Trophoblast cell (in vitro differentiated cells and primary cell): ENCODE data around the gene VANGL1.

Experiments
- DNase-seq, 2 donors: peaks; one replicate each; pipeline ENCODE4 v3.0.0-alpha.2; 2016
- H2AFZ ChIP-seq: 2 replicates; pipeline ENCODE4 v1.6.1; 2013; ENCODE audit warnings: low read length, moderate library complexity, mild to moderate bottlenecking; ENCODE audit not compliant: insufficient read depth, poor library complexity
- H2AK5ac ChIP-seq: 2 replicates; pipeline ENCODE4 v1.6.1; 2013; ENCODE audit warnings: mild to moderate bottlenecking, low read length
- H2BK120ac ChIP-seq: 2 replicates; pipeline ENCODE4 v1.6.1; 2013; ENCODE audit warnings: low read length, mild to moderate bottlenecking, moderate library complexity; ENCODE audit not compliant: insufficient read depth, poor library complexity
- H2BK12ac ChIP-seq: 2 replicates; pipeline ENCODE4 v1.6.1; 2013; ENCODE audit warnings: mild to moderate bottlenecking, low read length, moderate library complexity
- H2BK5ac ChIP-seq: 2 replicates; pipeline ENCODE4 v1.6.1; 2013; ENCODE audit warnings: low read length, low read depth, moderate library complexity, mild to moderate bottlenecking; ENCODE audit not compliant: poor library complexity
- H3K14ac ChIP-seq: 2 replicates; pipeline ENCODE4 v1.6.1; 2013; ENCODE audit warnings: mild to moderate bottlenecking, low read length
- H3K18ac ChIP-seq: 2 replicates; pipeline ENCODE4 v1.6.1; 2013; ENCODE audit warnings: mild to moderate bottlenecking, low read length
- H3K23ac ChIP-seq: 2 replicates; pipeline ENCODE4 v1.6.1; 2013; ENCODE audit warnings: low read length
- H3K27ac ChIP-seq: 2 replicates; pipeline ENCODE4 v1.5.1; 2013; ENCODE audit warnings: low read depth, mild to moderate bottlenecking, inconsistent platforms, low read length, moderate library complexity
- H3K27me3 ChIP-seq: 2 replicates; pipeline ENCODE4 v1.6.1; 2013; ENCODE audit warnings: inconsistent platforms, mild to moderate bottlenecking, low read length, moderate library complexity; ENCODE audit not compliant: insufficient read depth
- H3K36me3 ChIP-seq, 2 experiments: 1 replicate in 1 of 2; 2 replicates in 1 of 2; pipeline ENCODE4 v1.6.1; 2013; ENCODE audit warnings: low read length in 2 of 2, mild to moderate bottlenecking in 2 of 2, moderate library complexity in 1 of 2; ENCODE audit not compliant: insufficient read depth in 2 of 2, control insufficient read depth in 1 of 2
- H3K4ac ChIP-seq: 2 replicates; pipeline ENCODE4 v1.6.1; 2013; ENCODE audit warnings: low read depth, mild to moderate bottlenecking, low read length, moderate library complexity
- H3K4me1 ChIP-seq, 2 experiments: 1 replicate in 1 of 2; 2 replicates in 1 of 2; pipeline ENCODE4 v1.6.1; 2013; ENCODE audit warnings: low read length in 2 of 2, mild to moderate bottlenecking in 2 of 2, moderate library complexity in 1 of 2; ENCODE audit not compliant: insufficient read depth in 2 of 2, control insufficient read depth in 1 of 2
- H3K4me2 ChIP-seq: 2 replicates; pipeline ENCODE4 v1.6.1; 2013; ENCODE audit warnings: inconsistent platforms, mild to moderate bottlenecking, low read length, moderate library complexity
- H3K4me3 ChIP-seq: 2 replicates; pipeline ENCODE4 v1.5.1; 2013; ENCODE audit warnings: mild to moderate bottlenecking, low read depth, low read length, inconsistent platforms
- H3K79me1 ChIP-seq: one replicate; pipeline ENCODE4 v1.6.1; 2013; ENCODE audit warnings: low read length
- H3K79me2 ChIP-seq: 2 replicates; pipeline ENCODE4 v1.6.1; 2013; ENCODE audit warnings: low read length, mild to moderate bottlenecking; ENCODE audit not compliant: control insufficient read depth, insufficient read depth, poor library complexity
- H3K9ac ChIP-seq: 2 replicates; pipeline ENCODE4 v1.6.1; 2013; ENCODE audit warnings: mild to moderate bottlenecking, low read length
- H3K9me3 ChIP-seq: 2 replicates; pipeline ENCODE4 v1.6.1; 2013; ENCODE audit warnings: low read depth, mild to moderate bottlenecking, control low read depth, inconsistent platforms, low read length; ENCODE audit not compliant: insufficient read depth
- H4K12ac ChIP-seq: 2 replicates; pipeline ENCODE4 v1.6.1; 2013; ENCODE audit warnings: low read depth, mild to moderate bottlenecking, low read length, moderate library complexity
- H4K8ac ChIP-seq: 2 replicates; pipeline ENCODE4 v1.6.1; 2013; ENCODE audit warnings: low read depth, mild to moderate bottlenecking, low read length, moderate library complexity
- H4K91ac ChIP-seq: one replicate; pipeline ENCODE4 v1.6.1; 2013; ENCODE audit warnings: low read depth, mild to moderate bottlenecking, low read length, moderate library complexity
- WGBS: extraction: QIAGEN DNeasy Blood & Tissue Kit; methylation state at CpG from one replicate; pipeline ENCODE4 v1.1.7; 2013; ENCODE audit warnings: missing lambda C conversion rate; ENCODE audit not compliant: insufficient read length, insufficient coverage; ENCODE audit errors: extremely low coverage; 5-methylcytosine and 5-hydroxymethylcytosine counted together

The VANGL1 gene

GRCh38 chr1:115692224-115692623, 50.5 kb downstream of the VANGL1 start:
- no peak overlapping the region for H3K4me2 ChIP-seq
- no peak overlapping the region for H2AFZ ChIP-seq
- no peak overlapping the region for H4K91ac ChIP-seq
- H4K8ac ChIP-seq: no peak overlapping the region
- no peak overlapping the region for H3K4me3 ChIP-seq
- no peak overlapping the region for H4K12ac ChIP-seq
- H3K18ac ChIP-seq: no peak overlapping the region
- H2BK5ac ChIP-seq: no peak overlapping the region
- no peaks in the 10 kb centered on the region for H3K9me3 ChIP-seq
- no peak overlapping the region for H2BK12ac ChIP-seq
- no peaks in the 10 kb centered on the region for H3K79me1 ChIP-seq
- peaks cover 11 to 24% of the 10 kb centered on the region in 2 experiments for H3K36me3 ChIP-seq
- no peaks in the 10 kb centered on the region for H3K27me3 ChIP-seq
- no peak overlapping the region for H2BK120ac ChIP-seq
- WGBS: no CpG with 5 or more reads among the region's 4 CpGs
- no peak overlapping the region for H3K9ac ChIP-seq
- H3K14ac ChIP-seq: no peak overlapping the region
- H3K4ac ChIP-seq: no peak overlapping the region
- H3K4me1 ChIP-seq: no peaks in the 10 kb centered on the region
- H3K79me2 ChIP-seq: no peaks in the 10 kb centered on the region
- H2AK5ac ChIP-seq: no peak overlapping the region
- no peak overlapping the region for H3K27ac ChIP-seq
- no peak overlapping the region for H3K23ac ChIP-seq
- no peak for DNase-seq

- Histone ChIP-seq H3K27ac (no peak overlapping the region), H2BK12ac (no peak overlapping the region), H3K4me1 (no peaks in the 10 kb centered on the region), H3K9me3 (no peaks in the 10 kb centered on the region), H4K8ac (no peak overlapping the region), H3K27me3 (no peaks in the 10 kb centered on the region), H3K36me3 (peaks cover 11 to 22% of the 10 kb centered on the region in 2 experiments), H3K4ac (no peak overlapping the region), H2AK5ac (no peak overlapping the region), H3K4me2 (no peak overlapping the region), H3K9ac (no peak overlapping the region), H4K12ac (no peak overlapping the region), H3K14ac (no peak overlapping the region), H3K79me1 (no peaks in the 10 kb centered on the region), H2AFZ (no peak overlapping the region), H2BK5ac (no peak overlapping the region), H3K4me3 (no peak overlapping the region), H4K91ac (no peak overlapping the region), H3K18ac (no peak overlapping the region), H2BK120ac (no peak overlapping the region), H3K23ac (no peak overlapping the region), H3K79me2 (no peaks in the 10 kb centered on the region)
- no CpG with 5 or more reads among the region's 3 CpGs for WGBS
- DNase-seq: no peak
Observed at GRCh38 chr1:115694805-115695204, 53.0 kb downstream of the VANGL1 start.

GRCh38 chr1:115697619-115698018, 55.8 kb downstream of the VANGL1 start:
- Histone ChIP-seq H2BK12ac (no peak overlapping the region), H3K36me3 (peaks cover 4 to 11% of the 10 kb centered on the region in 2 experiments), H3K14ac (no peak overlapping the region), H3K18ac (no peak overlapping the region), H4K12ac (no peak overlapping the region), H3K9me3 (no peaks in the 10 kb centered on the region), H4K91ac (no peak overlapping the region), H2BK120ac (no peak overlapping the region), H3K27me3 (no peaks in the 10 kb centered on the region), H3K23ac (no peak overlapping the region), H3K4me2 (no peak overlapping the region), H3K4ac (no peak overlapping the region), H2AFZ (no peak overlapping the region), H3K9ac (no peak overlapping the region), H2AK5ac (no peak overlapping the region), H2BK5ac (no peak overlapping the region), H3K4me1 (no peaks in the 10 kb centered on the region), H4K8ac (no peak overlapping the region), H3K79me2 (no peaks in the 10 kb centered on the region), H3K27ac (no peak overlapping the region), H3K4me3 (no peak overlapping the region), H3K79me1 (no peaks in the 10 kb centered on the region)
- DNase-seq: no peak
- no CpG with 5 or more reads among the region's 1 CpG for WGBS

GRCh38 chr1:115701090-115701489, 59.3 kb downstream of the VANGL1 start:
- H2BK120ac ChIP-seq: no peak overlapping the region
- H3K9ac ChIP-seq: no peak overlapping the region
- peaks cover 2% of the 10 kb centered on the region for H3K79me1 ChIP-seq
- peaks cover 2 to 7% of the 10 kb centered on the region in 2 experiments for H3K4me1 ChIP-seq
- no peaks in the 10 kb centered on the region for H3K9me3 ChIP-seq
- H3K4me2 ChIP-seq: no peak overlapping the region
- H3K23ac ChIP-seq: no peak overlapping the region
- no peak overlapping the region for H4K12ac ChIP-seq
- H3K27me3 ChIP-seq: no peaks in the 10 kb centered on the region
- H4K8ac ChIP-seq: no peak overlapping the region
- no peak for DNase-seq
- no peak overlapping the region for H3K4ac ChIP-seq
- no peaks in the 10 kb centered on the region for H3K79me2 ChIP-seq
- H3K14ac ChIP-seq: no peak overlapping the region
- no peak overlapping the region for H2BK12ac ChIP-seq
- peaks cover 7 to 12% of the 10 kb centered on the region in 2 experiments for H3K36me3 ChIP-seq
- H4K91ac ChIP-seq: no peak overlapping the region
- H2AK5ac ChIP-seq: no peak overlapping the region
- H2AFZ ChIP-seq: no peak overlapping the region
- no peak overlapping the region for H3K4me3 ChIP-seq
- H3K27ac ChIP-seq: no peak overlapping the region
- H2BK5ac ChIP-seq: no peak overlapping the region
- no peak overlapping the region for H3K18ac ChIP-seq
- no CpG with 5 or more reads among the region's 3 CpGs for WGBS
